ENCODE results near the gene BMPR1B.

The BMPR1B gene

DNA sequence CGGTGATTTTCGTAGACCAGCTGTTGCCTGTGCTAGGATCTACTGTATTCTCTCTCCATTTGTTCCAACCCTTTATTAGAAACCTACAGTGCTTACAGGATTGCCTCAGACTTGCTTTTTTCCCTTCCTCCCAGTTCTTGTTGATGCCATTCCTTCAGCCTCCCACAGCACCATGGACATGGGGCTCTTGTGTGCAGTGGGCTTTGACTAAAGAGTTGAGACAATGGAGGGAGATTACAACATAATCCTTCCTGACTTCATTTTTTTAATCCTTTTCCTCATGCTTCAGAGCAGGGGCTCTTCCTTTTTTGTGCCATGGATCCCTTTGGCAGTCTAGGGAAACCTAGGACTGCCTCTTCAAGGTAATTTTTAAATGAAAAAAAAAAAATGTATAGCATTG, 92.1 kb downstream of the BMPR1B start:
- no peak for DNase-seq (ENCODE audit: extremely low read depth, low read depth)
- TF ChIP-seq CTCF (IDR thresholded peaks at IDR 0.05; ENCODE audit: low read depth, low read length), result no peak

DNA sequence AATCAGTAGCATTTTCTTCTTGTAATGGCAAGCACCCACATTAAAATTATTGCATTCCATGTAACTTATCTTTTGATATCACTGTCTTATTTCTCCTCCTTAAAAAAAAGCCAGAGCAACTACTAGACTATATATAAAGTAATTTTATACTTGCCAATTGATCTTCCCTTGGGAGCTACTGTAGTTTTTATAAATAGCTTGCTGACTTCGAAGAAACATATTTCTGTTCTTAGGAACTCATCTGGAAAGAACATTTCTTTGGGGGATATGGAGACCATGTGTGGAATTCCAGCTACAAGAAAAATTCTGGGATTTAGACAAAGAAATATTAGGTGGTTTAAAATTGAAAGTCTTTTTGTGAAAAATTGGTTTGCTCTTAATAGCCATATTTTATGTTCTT, 94.9 kb downstream of the BMPR1B start:
- DNase-seq (ENCODE audit: extremely low read depth, low read depth), result no peak
- no peak for TF ChIP-seq CTCF (IDR thresholded peaks at IDR 0.05; ENCODE audit: low read depth, low read length)

- no peak for TF ChIP-seq CTCF (IDR thresholded peaks at IDR 0.05; ENCODE audit: low read depth, low read length)
- no peak for DNase-seq (ENCODE audit: extremely low read depth, low read depth)
These were observed 98.3 kb downstream of the BMPR1B start for GRCh38 chr4:94856030-94856429.

GRCh38 chr4:94870146-94870545, 112.4 kb downstream of the BMPR1B start:
- DNase-seq (ENCODE audit: extremely low read depth, low read depth), result no peak
- TF ChIP-seq CTCF (IDR thresholded peaks at IDR 0.05; ENCODE audit: low read depth, low read length), result no peak

- DNase-seq (ENCODE audit: extremely low read depth, low read depth), result no peak
These were observed 114.0 kb downstream of the BMPR1B start for GRCh38 chr4:94871644-94872305.

GRCh38 chr4:94877973-94878372, 120.2 kb downstream of the BMPR1B start:
- no peak for DNase-seq (ENCODE audit: extremely low read depth, low read depth)
- no peak for TF ChIP-seq CTCF (IDR thresholded peaks at IDR 0.05; ENCODE audit: low read depth, low read length)

More at GRCh38 chr4:94871644-94872305, 114.0 kb downstream of the BMPR1B start:
- no peak for TF ChIP-seq CTCF (IDR thresholded peaks at IDR 0.05; ENCODE audit: low read depth, low read length)

DNA sequence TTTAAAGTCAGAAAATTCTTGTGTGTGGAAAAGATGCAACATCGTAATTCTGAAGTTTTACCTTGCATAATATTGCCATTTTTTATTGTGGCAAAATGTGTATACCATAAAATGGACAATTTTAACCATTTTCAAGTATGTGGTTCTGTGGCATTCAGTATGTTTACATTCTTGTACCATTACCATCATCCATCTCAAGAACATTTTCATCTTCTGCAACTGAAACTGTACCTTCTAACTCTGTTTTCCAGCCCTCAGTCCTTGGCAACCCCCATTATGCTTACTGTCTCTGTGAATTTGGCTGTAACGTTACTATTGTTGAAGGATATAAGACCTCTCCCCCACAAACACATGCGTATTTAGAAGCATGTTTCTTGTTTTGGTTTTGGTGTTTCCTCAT, 123.2 kb downstream of the BMPR1B start:
- DNase-seq (ENCODE audit: extremely low read depth, low read depth), result no peak
- TF ChIP-seq CTCF (IDR thresholded peaks at IDR 0.05; ENCODE audit: low read depth, low read length), result no peak
